Fibroblast of pulmonary artery (primary cell): ENCODE measurements around the gene SLC25A21.

Experiments used
- DNase-seq: peaks from one replicate; pipeline ENCODE4 v3.0.0-alpha.2; 2010; ENCODE audit warnings: low read depth
- H3K4me3 ChIP-seq: replicated peaks from 2 replicates; pipeline ENCODE4 v1.5.1; 2011; ENCODE audit warnings: low read depth, mild to moderate bottlenecking, control low read depth, low read length, moderate library complexity
- TF ChIP-seq, protein P1 (sequence below): IDR thresholded peaks from 2 replicates; pipeline ENCODE4 v1.5.1; 2011; ENCODE audit warnings: mild to moderate bottlenecking, control low read depth, low read length, inconsistent platforms; ENCODE audit errors: missing control alignments

The SLC25A21 gene

DNA sequence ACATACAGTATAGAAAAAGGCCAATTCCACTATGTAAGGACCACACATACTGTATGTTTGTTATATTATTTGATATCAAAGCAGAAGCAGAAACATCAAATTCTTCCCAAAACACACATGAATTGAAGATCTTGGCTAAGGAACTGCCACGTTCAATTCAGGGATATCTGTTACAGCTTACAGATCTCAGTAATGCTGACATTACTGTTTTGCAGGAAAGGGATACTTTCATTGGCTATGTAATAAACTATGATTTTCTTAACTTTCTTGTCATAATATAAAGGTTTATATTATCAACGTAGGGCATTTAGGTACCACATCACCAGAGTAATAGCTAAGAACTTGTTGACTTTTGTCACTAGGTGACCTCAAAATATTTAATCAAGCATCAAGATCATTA, 362.2 kb downstream of the SLC25A21 start:
- TF ChIP-seq, protein P1, sequence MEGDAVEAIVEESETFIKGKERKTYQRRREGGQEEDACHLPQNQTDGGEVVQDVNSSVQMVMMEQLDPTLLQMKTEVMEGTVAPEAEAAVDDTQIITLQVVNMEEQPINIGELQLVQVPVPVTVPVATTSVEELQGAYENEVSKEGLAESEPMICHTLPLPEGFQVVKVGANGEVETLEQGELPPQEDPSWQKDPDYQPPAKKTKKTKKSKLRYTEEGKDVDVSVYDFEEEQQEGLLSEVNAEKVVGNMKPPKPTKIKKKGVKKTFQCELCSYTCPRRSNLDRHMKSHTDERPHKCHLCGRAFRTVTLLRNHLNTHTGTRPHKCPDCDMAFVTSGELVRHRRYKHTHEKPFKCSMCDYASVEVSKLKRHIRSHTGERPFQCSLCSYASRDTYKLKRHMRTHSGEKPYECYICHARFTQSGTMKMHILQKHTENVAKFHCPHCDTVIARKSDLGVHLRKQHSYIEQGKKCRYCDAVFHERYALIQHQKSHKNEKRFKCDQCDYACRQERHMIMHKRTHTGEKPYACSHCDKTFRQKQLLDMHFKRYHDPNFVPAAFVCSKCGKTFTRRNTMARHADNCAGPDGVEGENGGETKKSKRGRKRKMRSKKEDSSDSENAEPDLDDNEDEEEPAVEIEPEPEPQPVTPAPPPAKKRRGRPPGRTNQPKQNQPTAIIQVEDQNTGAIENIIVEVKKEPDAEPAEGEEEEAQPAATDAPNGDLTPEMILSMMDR, result no peak
- H3K4me3 ChIP-seq, result no peak overlapping the region
- DNase-seq, result no peak

DNA sequence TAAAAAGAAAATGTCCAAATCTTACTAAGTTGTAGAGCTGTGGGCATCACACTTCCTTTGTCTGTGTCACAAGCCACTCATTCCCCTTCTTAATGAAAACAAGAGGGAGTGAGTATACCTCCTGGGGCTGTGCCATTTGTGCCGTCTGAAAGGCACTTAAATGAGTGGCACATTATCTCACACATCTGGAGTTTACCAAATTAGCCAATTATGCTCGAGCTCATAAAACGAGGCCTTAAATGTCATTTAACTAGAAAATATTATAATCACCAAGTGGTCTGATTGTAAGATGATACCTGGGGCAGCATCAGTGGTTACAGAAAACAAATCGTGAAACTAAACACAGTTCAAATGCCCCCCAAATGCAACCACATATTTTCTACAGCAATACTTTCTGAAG, 364.7 kb downstream of the SLC25A21 start:
- TF ChIP-seq, protein P1, result no peak
- DNase-seq, result no peak

DNA sequence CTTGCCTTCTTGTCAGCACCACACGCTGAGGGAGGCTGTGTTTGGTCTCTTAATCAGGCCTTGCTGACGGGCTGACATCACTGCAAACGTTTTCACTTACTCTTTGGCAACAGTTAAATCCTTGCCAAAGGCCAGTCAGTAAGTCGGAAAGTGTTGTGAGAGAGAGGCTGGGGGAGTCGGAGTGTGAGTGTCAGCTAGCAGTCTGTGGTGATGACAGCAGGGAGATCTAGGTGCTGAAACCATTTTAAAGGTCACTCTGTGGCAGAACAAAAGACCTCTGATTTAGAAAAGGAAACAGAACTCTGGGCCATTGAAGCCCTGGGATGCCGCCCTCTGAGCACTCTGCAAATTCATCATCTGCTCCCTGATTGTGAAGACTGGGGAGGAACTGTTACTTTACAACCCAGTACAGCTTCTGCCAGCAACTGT, 367.3 kb downstream of the SLC25A21 start:
- no peak for DNase-seq
- TF ChIP-seq, protein P1, result no peak
- no peak overlapping the region for H3K4me3 ChIP-seq

More for the DNA sequence above, 364.7 kb downstream of the SLC25A21 start:
- H3K4me3 ChIP-seq, result no peak overlapping the region

DNA sequence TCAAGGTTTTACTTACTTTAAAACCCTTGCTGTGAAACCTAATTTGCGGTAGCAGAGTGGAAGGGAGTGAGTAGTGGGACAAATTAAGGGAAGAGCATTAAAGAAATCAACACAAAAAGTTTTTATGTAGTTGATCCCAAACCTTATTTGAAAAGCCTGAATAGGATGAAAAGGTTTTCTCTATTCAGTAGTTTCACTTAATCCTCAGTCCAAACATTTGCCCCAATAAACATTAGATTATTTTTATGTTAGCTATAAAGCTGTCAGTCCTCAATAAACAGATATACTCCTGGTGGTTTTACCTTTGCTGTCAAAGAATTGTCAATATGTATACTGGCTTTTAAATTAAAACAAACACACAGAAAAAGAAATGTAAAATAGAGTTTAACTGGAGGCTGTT, 374.8 kb downstream of the SLC25A21 start:
- no peak overlapping the region for H3K4me3 ChIP-seq
- no peak for DNase-seq
- TF ChIP-seq, protein P1, result no peak

DNA sequence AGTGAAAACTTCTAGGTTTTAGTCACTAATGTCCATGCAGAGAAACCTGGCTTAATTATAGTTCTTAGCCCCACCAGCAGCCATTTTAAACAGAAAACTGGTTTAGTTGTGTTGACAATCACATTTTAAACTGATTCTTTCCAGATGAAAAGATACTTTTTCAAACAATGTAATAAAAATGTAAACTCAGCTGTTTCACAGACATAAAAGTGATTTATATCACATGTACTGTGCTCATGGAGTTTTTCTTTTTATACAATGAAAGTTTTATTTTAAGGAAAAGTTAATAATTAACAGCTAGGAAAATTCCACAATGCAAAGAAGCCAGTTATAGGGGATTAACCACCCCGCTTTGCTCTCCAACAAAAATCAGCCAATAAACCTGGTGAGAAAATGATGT, 381.0 kb downstream of the SLC25A21 start:
- TF ChIP-seq, protein P1, result no peak
- no peak for DNase-seq
- no peak overlapping the region for H3K4me3 ChIP-seq

DNA sequence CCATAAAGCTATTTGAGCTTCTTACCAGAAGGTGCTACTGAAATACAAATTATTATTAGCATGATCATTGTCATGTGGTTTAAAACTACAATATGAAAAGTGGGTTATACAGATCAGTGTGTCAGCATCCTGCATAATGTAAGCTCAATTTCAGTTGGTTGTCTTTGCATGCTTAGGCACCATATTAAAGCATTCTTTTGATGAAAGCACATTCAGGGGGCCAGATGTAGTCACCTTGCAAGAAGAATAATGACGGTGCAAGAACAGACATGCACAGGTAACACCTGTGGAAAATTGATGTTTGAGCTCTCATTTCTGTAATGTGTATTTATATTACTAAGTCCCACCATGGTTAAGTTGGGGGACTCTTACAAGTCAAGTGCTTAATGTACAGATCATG, 386.9 kb downstream of the SLC25A21 start:
- TF ChIP-seq, protein P1, result no peak

DNA sequence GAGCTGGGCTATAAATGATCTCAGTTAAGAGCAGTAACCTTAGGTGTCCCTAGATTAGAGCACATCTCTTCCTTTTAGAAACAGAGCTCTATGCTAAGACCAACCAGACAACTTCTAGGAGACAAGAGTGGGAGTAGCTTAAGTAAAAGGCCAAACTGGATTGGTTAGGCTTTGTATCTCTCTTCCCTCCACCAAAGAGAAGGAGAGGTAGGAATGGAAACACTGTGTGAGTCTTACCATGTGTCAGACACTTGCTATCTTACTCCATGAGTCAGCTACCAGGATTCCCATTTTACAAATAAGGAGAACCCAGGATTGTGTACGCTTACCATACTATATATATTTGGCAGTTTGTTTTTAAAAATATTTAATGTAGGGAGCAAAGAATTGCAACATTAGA, 387.9 kb downstream of the SLC25A21 start:
- DNase-seq, result no peak
- TF ChIP-seq, protein P1, result no peak
- H3K4me3 ChIP-seq, result no peak overlapping the region

More for the DNA sequence above, 386.9 kb downstream of the SLC25A21 start:
- DNase-seq, result no peak
- no peak overlapping the region for H3K4me3 ChIP-seq
